ENCODE data around the gene NDNF. TPM values are rescaled to one million over a fixed set of nuclear protein-coding genes. Genes with fewer than 3 reads are reported as not detected.
A peak's percentile ranks its signal among the peaks of the same experiment; 100 is the strongest.

Gene NDNF
- total RNA-seq, 1 donor from 2014 or later: 201 TPM

DNA sequence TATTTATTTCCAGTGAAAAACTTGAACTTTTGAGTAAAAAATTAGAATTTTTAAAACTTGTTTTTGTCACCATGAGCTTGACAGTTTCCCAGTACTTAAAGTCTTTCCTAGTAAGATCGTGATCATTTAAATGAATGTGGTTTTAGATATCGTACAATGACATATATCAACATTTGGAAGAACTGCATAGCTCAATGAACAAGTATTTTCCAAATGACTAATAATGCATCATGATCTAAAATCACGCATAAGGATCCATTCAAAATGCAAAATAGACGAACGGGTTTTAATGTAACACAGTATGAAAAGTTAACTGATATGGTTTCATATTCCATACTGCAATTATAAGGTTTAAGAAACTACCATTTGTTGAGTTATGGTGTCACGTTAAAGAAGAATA is 4.1 kb upstream of the NDNF start:
- TF ChIP-seq, protein P1, sequence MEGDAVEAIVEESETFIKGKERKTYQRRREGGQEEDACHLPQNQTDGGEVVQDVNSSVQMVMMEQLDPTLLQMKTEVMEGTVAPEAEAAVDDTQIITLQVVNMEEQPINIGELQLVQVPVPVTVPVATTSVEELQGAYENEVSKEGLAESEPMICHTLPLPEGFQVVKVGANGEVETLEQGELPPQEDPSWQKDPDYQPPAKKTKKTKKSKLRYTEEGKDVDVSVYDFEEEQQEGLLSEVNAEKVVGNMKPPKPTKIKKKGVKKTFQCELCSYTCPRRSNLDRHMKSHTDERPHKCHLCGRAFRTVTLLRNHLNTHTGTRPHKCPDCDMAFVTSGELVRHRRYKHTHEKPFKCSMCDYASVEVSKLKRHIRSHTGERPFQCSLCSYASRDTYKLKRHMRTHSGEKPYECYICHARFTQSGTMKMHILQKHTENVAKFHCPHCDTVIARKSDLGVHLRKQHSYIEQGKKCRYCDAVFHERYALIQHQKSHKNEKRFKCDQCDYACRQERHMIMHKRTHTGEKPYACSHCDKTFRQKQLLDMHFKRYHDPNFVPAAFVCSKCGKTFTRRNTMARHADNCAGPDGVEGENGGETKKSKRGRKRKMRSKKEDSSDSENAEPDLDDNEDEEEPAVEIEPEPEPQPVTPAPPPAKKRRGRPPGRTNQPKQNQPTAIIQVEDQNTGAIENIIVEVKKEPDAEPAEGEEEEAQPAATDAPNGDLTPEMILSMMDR (IDR thresholded peaks at IDR 0.05): no peak
- DNase-seq: no peak
- peaks cover under 1% of the 10 kb centered on the region for H3K4me1 ChIP-seq
- intact Hi-C loops (cut with DNase I): no loop called here
- no peak overlapping the region for H3K4me3 ChIP-seq
- ATAC-seq: no peak
- H3K9me3 ChIP-seq: no peaks in the 10 kb centered on the region
- no peak overlapping the region for H3K27ac ChIP-seq
- no peaks in the 10 kb centered on the region for H3K27me3 ChIP-seq
- no peaks in the 10 kb centered on the region for H3K36me3 ChIP-seq

GRCh38 chr4:121073672-121074381 is 1.5 kb upstream of the NDNF start:
- TF ChIP-seq, protein P1 (IDR thresholded peaks at IDR 0.05): no peak
- Histone ChIP-seq H3K27ac (peak overlapping the region; percentile 84), H3K4me1 (peaks cover 8% of the 10 kb centered on the region), H3K36me3 (no peaks in the 10 kb centered on the region), H3K27me3 (peaks cover 15% of the 10 kb centered on the region), H3K9me3 (no peaks in the 10 kb centered on the region), H3K4me3 (peak overlapping the region; percentile 70)
- no peak for DNase-seq
- ATAC-seq: peak; percentile 57
- intact Hi-C loops (cut with DNase I): no loop called here

DNA sequence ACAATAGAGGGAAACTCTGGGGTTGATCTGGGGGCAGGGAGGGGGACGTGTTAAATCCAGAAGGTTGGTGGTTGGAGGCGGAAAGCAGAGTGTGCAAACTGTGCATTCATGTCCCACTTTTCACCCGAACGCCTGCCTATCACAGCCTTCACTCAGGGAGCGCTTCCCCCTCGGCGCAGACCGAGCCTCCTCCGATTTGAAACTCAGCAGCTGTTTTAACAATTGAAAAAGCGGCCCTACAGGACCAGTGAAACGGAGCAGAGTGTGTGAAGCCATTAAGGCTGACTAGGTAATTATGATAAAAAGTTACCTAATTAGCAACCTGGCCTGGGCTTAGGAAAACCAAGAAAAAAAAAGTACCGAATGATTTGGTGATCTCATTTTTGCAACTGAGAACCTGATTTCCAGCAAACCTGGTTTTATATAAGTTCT is 685 bp upstream of the NDNF start:
- intact Hi-C loops (cut with DNase I): no loop called here
- peak overlapping the region; percentile 70 for H3K4me3 ChIP-seq
- ATAC-seq (peak; percentile 13), DNase-seq (peak; percentile 73)
- TF ChIP-seq, protein P1 (IDR thresholded peaks at IDR 0.05): no peak
- no peaks in the 10 kb centered on the region for H3K9me3 ChIP-seq
- H3K36me3 ChIP-seq: no peaks in the 10 kb centered on the region
- peaks cover 15% of the 10 kb centered on the region for H3K27me3 ChIP-seq
- H3K27ac ChIP-seq: peak overlapping the region; percentile 84
- peaks cover 8% of the 10 kb centered on the region for H3K4me1 ChIP-seq

DNA sequence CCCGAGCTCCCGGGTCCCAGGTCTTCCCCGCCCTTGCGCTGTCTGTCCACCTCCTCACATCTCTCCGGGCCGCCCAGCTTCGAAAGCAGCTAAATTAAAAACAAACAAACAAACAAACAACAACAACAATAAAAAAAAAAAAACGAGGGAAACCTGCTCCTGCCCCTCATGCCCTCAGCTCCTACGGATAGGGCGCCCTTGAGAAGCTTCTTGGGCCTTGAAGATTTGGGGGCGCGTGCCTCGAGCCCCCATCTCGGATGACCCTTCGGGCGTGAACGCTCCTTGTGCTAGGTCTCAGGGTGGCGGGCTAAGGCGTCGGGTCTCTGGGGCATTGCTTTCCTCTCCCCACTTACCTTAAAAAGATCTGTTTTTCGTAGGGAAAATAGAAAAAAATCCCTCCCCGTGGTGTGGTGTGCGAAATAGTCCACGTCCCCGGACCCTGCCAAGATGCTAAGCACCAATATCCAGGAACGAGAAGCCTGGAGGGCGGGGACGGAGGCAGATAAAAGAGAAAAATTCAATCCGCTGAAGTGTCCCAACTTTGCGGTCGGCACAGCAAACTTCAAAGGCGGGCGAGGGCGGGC is 603 bp downstream of the NDNF start:
- ATAC-seq (no peak), DNase-seq (no peak)
- Histone ChIP-seq H3K4me3 (peak overlapping the region; percentile 70), H3K36me3 (no peaks in the 10 kb centered on the region), H3K4me1 (peaks cover 8% of the 10 kb centered on the region), H3K27me3 (peaks cover 15% of the 10 kb centered on the region), H3K9me3 (no peaks in the 10 kb centered on the region), H3K27ac (peak overlapping the region; percentile 84)
- TF ChIP-seq, protein P1 (IDR thresholded peaks at IDR 0.05): no peak
- intact Hi-C loops (cut with DNase I): no loop called here

DNA sequence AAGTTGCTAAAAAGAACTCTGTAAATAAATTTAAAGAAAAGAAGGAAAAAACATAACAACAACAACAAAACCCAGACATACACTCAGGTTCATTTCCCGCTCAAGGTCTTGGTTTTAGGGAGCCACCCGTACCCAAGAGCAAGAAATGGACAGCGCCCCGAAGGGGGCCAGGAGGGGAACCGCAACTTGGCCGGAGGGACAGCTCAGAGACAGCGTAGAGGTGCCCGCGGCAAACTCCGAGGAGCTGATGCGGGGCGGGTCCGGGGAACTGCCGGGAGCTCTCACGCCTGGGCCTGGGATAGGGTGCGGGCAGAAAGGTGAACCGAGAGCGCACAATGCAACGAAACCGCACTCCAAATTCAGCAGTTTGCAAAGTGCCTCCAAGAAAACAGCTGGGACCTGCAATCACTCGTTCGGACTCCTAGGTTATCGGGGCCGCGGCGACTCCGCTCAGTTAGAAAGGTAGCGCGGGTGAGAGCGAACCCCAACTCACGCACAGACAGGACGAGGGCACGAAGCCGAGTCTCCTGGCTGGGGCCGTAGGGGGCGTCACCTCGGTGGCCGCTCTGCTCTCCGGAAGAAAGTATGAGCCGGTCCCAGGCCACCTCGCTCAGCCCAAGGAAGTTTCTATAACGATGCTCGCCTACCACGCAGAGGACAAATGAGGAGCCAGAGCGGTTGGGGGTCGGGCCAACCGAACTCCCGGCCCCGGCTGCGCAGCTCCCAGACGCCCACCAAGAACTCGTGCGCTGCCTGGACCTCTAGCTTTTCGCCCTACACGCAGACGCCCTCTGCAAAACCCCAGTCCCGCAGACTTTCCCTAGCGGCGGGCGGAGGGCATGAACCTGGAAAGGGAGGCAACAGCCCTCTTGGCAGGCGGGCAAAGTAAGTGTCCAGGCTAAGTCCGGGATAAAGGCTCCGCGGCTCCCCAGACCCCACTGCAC is 1.4 kb downstream of the NDNF start:
- peak overlapping the region; percentile 70 for H3K4me3 ChIP-seq
- H3K27me3 ChIP-seq: peaks cover 15% of the 10 kb centered on the region
- H3K9me3 ChIP-seq: no peaks in the 10 kb centered on the region
- intact Hi-C loops (cut with DNase I): no loop called here
- peak; percentile 82 for DNase-seq
- peak; percentile 49 for ATAC-seq
- peak overlapping the region; percentile 84 for H3K27ac ChIP-seq
- TF ChIP-seq, protein P1 (IDR thresholded peaks at IDR 0.05): peak; percentile 43
- no peaks in the 10 kb centered on the region for H3K36me3 ChIP-seq
- H3K4me1 ChIP-seq: peaks cover 8% of the 10 kb centered on the region
